BJ (cell line): ENCODE measurements around the gene XPR1. TPM values are rescaled to one million over a fixed set of nuclear protein-coding genes. Genes with fewer than 3 reads are reported as not detected.

Source experiments
- CTCF ChIA-PET: fragments of 350-600 bp; formaldehyde crosslinking; extraction: SDS; loops from one replicate; lab custom pipeline; 2021; ENCODE audit warnings: antibody characterized with exemption, inconsistent platforms; lab: Yijun Ruan, JAX
- POLR2A ChIA-PET: fragments of 300-600 bp; sonication (Branson Sonifier 250); formaldehyde crosslinking; extraction: SDS; loops from one replicate; lab custom pipeline; 2021; ENCODE audit warnings: antibody characterized with exemption; lab: Charles Lee
- DNase-seq: peaks from one replicate; pipeline ENCODE4 v3.0.0-alpha.2; 2011; ENCODE audit warnings: low read depth
- H3K27me3 ChIP-seq: 2 replicates; pipeline ENCODE4 v1.6.0; 2011; ENCODE audit warnings: low read length; ENCODE audit not compliant: control insufficient read depth, insufficient read depth
- H3K36me3 ChIP-seq: 2 replicates; pipeline ENCODE4 v1.5.1; 2011; ENCODE audit warnings: low read length; ENCODE audit not compliant: control insufficient read depth, insufficient read depth
- H3K4me3 ChIP-seq: 2 replicates; pipeline ENCODE4 v1.5.1; 2011; ENCODE audit warnings: low read depth, mild to moderate bottlenecking, control low read depth, low read length
- CTCF ChIP-seq: IDR thresholded peaks from 2 replicates; pipeline ENCODE4 v1.5.1; 2011; ENCODE audit warnings: low read depth, mild to moderate bottlenecking, control low read depth, inconsistent platforms, low read length, moderate library complexity; ENCODE audit not compliant: insufficient read depth
- polyA plus RNA-seq: library from polyadenylated mRNA; depleted of rRNA; stranded (reverse); fragments of >200 nt; gene quantifications from 2 replicates; pipeline ENCODE4 v1.2.3, GENCODE V29; 2011

The XPR1 gene
- polyA plus RNA-seq, 1 experiment: 17.3 TPM

GRCh38 chr1:180912211-180912800 lies 280.5 kb downstream of the XPR1 start:
- peak overlapping the region; percentile 65 for H3K4me3 ChIP-seq
- no peak for DNase-seq
- CTCF ChIA-PET: interaction anchor here (1.0 to 1.3 kb wide), 4 partner anchors 10 to 397 kb away, joined by 3 to 7 read pairs (median 4); no protein-coding TSS in a partner anchor
- peaks cover 7% of the 10 kb centered on the region for H3K36me3 ChIP-seq
- no peaks in the 10 kb centered on the region for H3K27me3 ChIP-seq
- POLR2A ChIA-PET: interaction anchor here (0.6 to 0.7 kb wide), 2 partner anchors 414 to 1418 kb away, joined by 5 to 12 read pairs; no protein-coding TSS in a partner anchor
- TF ChIP-seq CTCF: no peak

GRCh38 chr1:180912801-180913565 lies 281.2 kb downstream of the XPR1 start, which contains the start of gene KIAA1614:
KIAA1614 (plus strand) TSS chr1:180912897; CDS start chr1:180913244, 347 bp downstream.
- peaks cover 12% of the 10 kb centered on the region for H3K36me3 ChIP-seq
- TF ChIP-seq CTCF: no peak
- DNase-seq: no peak
- ChIA-PET POLR2A (no interaction called here), CTCF (interaction anchor here (0.9 to 2.6 kb wide), 6 partner anchors 8 to 397 kb away, joined by 3 to 7 read pairs (median 4); no protein-coding TSS in a partner anchor)
- peak within 1 kb of the TSS; percentile 65 for H3K4me3 ChIP-seq
- no peaks in the 10 kb centered on the region for H3K27me3 ChIP-seq

GRCh38 chr1:180915426-180915965 lies 283.7 kb downstream of the XPR1 start:
- Histone ChIP-seq H3K4me3 (no peak overlapping the region), H3K27me3 (no peaks in the 10 kb centered on the region), H3K36me3 (peaks cover 14% of the 10 kb centered on the region)
- ChIA-PET CTCF (interaction anchor here (1.0 to 2.6 kb wide), 4 partner anchors 10 to 34 kb away, joined by 3 to 5 read pairs (median 4); no protein-coding TSS in a partner anchor), POLR2A (no interaction called here)
- TF ChIP-seq CTCF: no peak
- DNase-seq: no peak

- peaks cover 14% of the 10 kb centered on the region for H3K36me3 ChIP-seq
- ChIA-PET POLR2A (no interaction called here), CTCF (interaction anchor here (1.0 to 1.4 kb wide), 3 partner anchors 10 to 227 kb away, joined by 3 to 4 read pairs (median 3); no protein-coding TSS in a partner anchor)
- no peak overlapping the region for H3K4me3 ChIP-seq
- no peak for TF ChIP-seq CTCF
- H3K27me3 ChIP-seq: no peaks in the 10 kb centered on the region
- no peak for DNase-seq
Measured at GRCh38 chr1:180916012-180916770, 284.4 kb downstream of the XPR1 start.
